ENCODE data around the gene FAM151B. TPM values are rescaled to one million over a fixed set of nuclear protein-coding genes. Genes with fewer than 3 reads are reported as not detected.

FAM151B gene
- total and polyA plus RNA-seq, 2 donors (not counting 1 experiment from before 2014, with no cell fraction given): 1.1 TPM; not detected in 1

GRCh38 chr5:80540691-80541090 is 52.8 kb downstream of the FAM151B start:
- Histone ChIP-seq H3K9ac (ENCODE audit: low read length) (no peak overlapping the region), H3K27ac (ENCODE audit: low read length in 2 of 2) (no peak overlapping the region), H3K4me2 (replicated peaks; ENCODE audit: low read depth, low read length, poor library complexity, severe bottlenecking) (no peak overlapping the region), H2AFZ (ENCODE audit: insufficient read depth, low read depth, low read length, poor library complexity, severe bottlenecking) (no peak overlapping the region), H3K27me3 (replicated peaks in 1 of 4; ENCODE audit: control extremely low read depth in 1 of 4, control insufficient read depth in 3 of 4, insufficient read depth in 4 of 4, low read length in 3 of 4) (no peaks in the 10 kb centered on the region), H3K36me3 (replicated peaks in 1 of 2; ENCODE audit: control extremely low read depth in 1 of 2, control insufficient read depth in 1 of 2, extremely low read depth in 1 of 2, insufficient read depth in 2 of 2, low read length in 1 of 2) (no peaks in the 10 kb centered on the region), H3K4me3 (ENCODE audit: control extremely low read depth in 1 of 5, extremely low read depth in 1 of 5, insufficient read depth in 1 of 5, low read depth in 2 of 5, low read length in 4 of 5) (no peak overlapping the region), H3K9me3 (ENCODE audit: control extremely low read depth in 1 of 3, control insufficient read depth in 2 of 3, insufficient read depth in 1 of 3, low read length in 2 of 3) (peaks cover 0 to 2% (median 0%) of the 10 kb centered on the region in 3 donors), H3K79me2 (ENCODE audit: control insufficient read depth, insufficient read depth, low read length) (no peaks in the 10 kb centered on the region), H3K4me1 (ENCODE audit: control insufficient read depth in 2 of 2, insufficient read depth in 2 of 2, low read length in 2 of 2) (no peaks in the 10 kb centered on the region), H4K20me1 (ENCODE audit: control insufficient read depth, insufficient read depth, low read length, poor library complexity, severe bottlenecking) (no peaks in the 10 kb centered on the region)
- intact Hi-C loops (cut with micrococcal nuclease): no loop called here
- ATAC-seq (ENCODE audit: low read depth) (no peak), DNase-seq (no peak)
- ChIA-PET CTCF (no interaction called here), POLR2A (no interaction called here)
- Mint-ChIP-seq H3K4me3 (no peak overlapping the region), H3K27ac (no peak overlapping the region), H3K27me3 (no peaks in the 10 kb centered on the region), H3K4me1 (no peaks in the 10 kb centered on the region), H3K9me3 (ENCODE audit: insufficient read depth) (no peaks in the 10 kb centered on the region)
- TF ChIP-seq EZH2 (IDR thresholded peaks at IDR 0.05; ENCODE audit: borderline replicate concordance, insufficient read depth, low read depth, low read length, poor library complexity, severe bottlenecking) (no peak), CTCF (IDR thresholded peaks at IDR 0.05) (no peak)
- WGBS (ENCODE audit: insufficient coverage): no CpG with 5 or more reads among the region's 1 CpG

GRCh38 chr5:80541392-80541791 is 53.5 kb downstream of the FAM151B start:
- DNase-seq: no peak
- intact Hi-C loops (cut with micrococcal nuclease): no loop called here
- H3K4me1 Mint-ChIP-seq: no peaks in the 10 kb centered on the region
- TF ChIP-seq EZH2 (IDR thresholded peaks at IDR 0.05; ENCODE audit: borderline replicate concordance, insufficient read depth, low read depth, low read length, poor library complexity, severe bottlenecking) (no peak), CTCF (IDR thresholded peaks at IDR 0.05) (no peak)
- no peaks in the 10 kb centered on the region for H3K27me3 ChIP-seq (replicated peaks in 1 of 4; ENCODE audit: control extremely low read depth in 1 of 4, control insufficient read depth in 3 of 4, insufficient read depth in 4 of 4, low read length in 3 of 4)
- WGBS (ENCODE audit: insufficient coverage): no CpG with 5 or more reads among the region's 3 CpGs
- no peak overlapping the region for H3K9ac ChIP-seq (ENCODE audit: low read length)
- H3K27ac Mint-ChIP-seq: no peak overlapping the region
- H3K36me3 ChIP-seq (replicated peaks in 1 of 2; ENCODE audit: control extremely low read depth in 1 of 2, control insufficient read depth in 1 of 2, extremely low read depth in 1 of 2, insufficient read depth in 2 of 2, low read length in 1 of 2): no peaks in the 10 kb centered on the region
- no peaks in the 10 kb centered on the region for H3K79me2 ChIP-seq (ENCODE audit: control insufficient read depth, insufficient read depth, low read length)
- no peak overlapping the region for H3K4me3 Mint-ChIP-seq
- no peaks in the 10 kb centered on the region for H3K4me1 ChIP-seq (ENCODE audit: control insufficient read depth in 2 of 2, insufficient read depth in 2 of 2, low read length in 2 of 2)
- ATAC-seq (ENCODE audit: low read depth): no peak
- no peaks in the 10 kb centered on the region for H3K9me3 Mint-ChIP-seq (ENCODE audit: insufficient read depth)
- no peak overlapping the region for H3K4me3 ChIP-seq (ENCODE audit: control extremely low read depth in 1 of 5, extremely low read depth in 1 of 5, insufficient read depth in 1 of 5, low read depth in 2 of 5, low read length in 4 of 5)
- peaks cover 0 to 2% (median 0%) of the 10 kb centered on the region in 3 donors for H3K9me3 ChIP-seq (ENCODE audit: control extremely low read depth in 1 of 3, control insufficient read depth in 2 of 3, insufficient read depth in 1 of 3, low read length in 2 of 3)
- H3K27me3 Mint-ChIP-seq: no peaks in the 10 kb centered on the region
- H3K27ac ChIP-seq (ENCODE audit: low read length in 2 of 2): no peak overlapping the region
- H3K4me2 ChIP-seq (replicated peaks; ENCODE audit: low read depth, low read length, poor library complexity, severe bottlenecking): no peak overlapping the region
- ChIA-PET CTCF (no interaction called here), POLR2A (no interaction called here)
- no peak overlapping the region for H2AFZ ChIP-seq (ENCODE audit: insufficient read depth, low read depth, low read length, poor library complexity, severe bottlenecking)
- no peaks in the 10 kb centered on the region for H4K20me1 ChIP-seq (ENCODE audit: control insufficient read depth, insufficient read depth, low read length, poor library complexity, severe bottlenecking)
